Parietal lobe (tissue), 2 donors: ENCODE results near the gene THSD1. TPM values are rescaled to one million over a fixed set of nuclear protein-coding genes. Genes with fewer than 3 reads are reported as not detected.

Experiments
- small RNA-seq: library from RNA; depleted of rRNA; stranded (forward); fragments of <200 nt; gene quantifications from one replicate; pipeline ENCODE3, GENCODE V24; 2014; ENCODE audit warnings: low replicate concordance
- total RNA-seq: library from RNA; depleted of rRNA; stranded (reverse); fragments of >200 nt; gene quantifications from one replicate; pipeline ENCODE4 v1.2.3, GENCODE V29; 2014

THSD1 gene, protein sequence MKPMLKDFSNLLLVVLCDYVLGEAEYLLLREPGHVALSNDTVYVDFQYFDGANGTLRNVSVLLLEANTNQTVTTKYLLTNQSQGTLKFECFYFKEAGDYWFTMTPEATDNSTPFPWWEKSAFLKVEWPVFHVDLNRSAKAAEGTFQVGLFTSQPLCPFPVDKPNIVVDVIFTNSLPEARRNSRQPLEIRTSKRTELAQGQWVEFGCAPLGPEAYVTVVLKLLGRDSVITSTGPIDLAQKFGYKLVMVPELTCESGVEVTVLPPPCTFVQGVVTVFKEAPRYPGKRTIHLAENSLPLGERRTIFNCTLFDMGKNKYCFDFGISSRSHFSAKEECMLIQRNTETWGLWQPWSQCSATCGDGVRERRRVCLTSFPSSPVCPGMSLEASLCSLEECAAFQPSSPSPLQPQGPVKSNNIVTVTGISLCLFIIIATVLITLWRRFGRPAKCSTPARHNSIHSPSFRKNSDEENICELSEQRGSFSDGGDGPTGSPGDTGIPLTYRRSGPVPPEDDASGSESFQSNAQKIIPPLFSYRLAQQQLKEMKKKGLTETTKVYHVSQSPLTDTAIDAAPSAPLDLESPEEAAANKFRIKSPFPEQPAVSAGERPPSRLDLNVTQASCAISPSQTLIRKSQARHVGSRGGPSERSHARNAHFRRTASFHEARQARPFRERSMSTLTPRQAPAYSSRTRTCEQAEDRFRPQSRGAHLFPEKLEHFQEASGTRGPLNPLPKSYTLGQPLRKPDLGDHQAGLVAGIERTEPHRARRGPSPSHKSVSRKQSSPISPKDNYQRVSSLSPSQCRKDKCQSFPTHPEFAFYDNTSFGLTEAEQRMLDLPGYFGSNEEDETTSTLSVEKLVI
- total RNA-seq, result 11.9 TPM

DNA sequence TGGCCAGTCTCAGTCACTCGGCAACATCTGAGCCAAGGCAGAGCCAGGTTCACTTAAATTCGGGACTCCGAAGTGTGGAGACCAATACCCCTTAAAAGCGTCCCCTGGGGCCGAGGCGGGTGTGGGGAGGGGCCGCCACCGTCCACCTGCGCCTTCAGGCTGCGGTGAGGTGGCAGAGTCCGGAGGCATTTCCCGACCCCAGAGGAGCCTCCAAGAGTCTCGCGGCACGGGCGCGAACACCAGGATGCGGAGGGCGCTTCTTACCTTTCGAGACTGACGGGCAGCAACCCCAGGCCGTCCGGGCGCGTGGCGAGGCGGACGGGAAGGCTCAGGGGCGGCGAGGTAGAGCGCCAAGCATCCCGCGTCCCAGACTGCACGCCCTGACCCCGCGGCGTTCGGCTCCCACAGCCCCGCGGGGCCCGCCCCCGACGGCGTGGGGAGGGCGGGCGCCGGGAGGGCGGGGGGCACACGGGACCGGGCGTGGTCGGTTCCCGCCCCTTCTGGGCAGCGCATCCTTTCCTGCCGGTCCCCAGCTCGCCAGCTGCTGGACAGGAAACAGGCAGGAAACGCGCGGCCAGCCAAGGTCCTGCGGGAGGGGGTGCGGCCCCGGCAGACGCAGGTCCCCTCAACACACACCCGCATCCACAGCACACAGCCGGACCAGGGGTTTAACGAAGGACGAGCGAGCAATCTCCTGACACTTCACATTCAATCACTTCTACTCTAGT lies at the start of gene THSD1:
Gene THSD1 (minus strand): TSS at position 406 of the 728 bp plus-strand sequence. CDS start 3,572 bp downstream, outside the sequence.

DNA sequence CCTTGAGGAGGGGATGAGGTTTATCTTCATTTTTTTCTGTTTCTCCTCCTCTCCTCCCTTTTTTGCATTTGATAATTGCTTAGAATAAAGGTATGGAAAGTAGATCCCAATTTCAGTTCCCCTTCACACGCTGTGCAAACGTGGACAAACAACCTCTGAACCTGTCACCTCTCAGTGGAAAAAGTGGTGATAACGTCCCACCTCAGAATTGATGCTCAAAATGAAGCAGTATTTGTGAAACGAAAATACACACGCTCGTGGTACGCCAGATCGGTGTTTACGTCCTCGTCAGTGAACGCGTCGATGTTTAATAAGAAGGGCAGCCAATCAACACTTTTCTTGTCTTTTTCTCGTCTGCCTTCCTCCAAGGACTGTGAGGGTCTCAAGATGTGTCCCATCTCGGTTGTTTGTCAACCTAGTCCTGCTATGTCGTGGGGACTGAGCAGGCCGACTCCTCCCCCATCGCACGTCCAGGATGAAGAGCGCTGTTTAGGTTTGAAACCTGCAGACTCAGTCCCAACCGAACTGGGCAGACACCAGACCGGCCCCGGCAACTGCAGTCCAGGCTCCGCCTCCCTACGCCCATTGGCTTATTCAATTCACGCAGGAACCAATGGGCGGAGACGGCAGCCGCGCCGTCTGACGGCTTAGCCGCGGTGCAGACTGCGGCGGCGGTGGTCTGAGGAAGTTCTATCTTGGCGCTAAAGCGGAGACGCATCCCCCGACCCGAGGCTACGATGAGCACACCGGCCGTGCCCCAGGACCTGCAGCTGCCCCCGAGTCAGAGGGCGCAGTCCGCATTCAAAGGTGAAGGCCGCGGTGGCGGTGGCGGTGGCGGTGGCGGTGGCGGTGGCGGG lies 49.1 kb upstream of the THSD1 start, which contains the start of gene CKAP2:
Gene CKAP2 (plus strand): TSS at position 659 of the 857 bp plus-strand sequence. CDS start 79 bp downstream, at position 738.

DNA sequence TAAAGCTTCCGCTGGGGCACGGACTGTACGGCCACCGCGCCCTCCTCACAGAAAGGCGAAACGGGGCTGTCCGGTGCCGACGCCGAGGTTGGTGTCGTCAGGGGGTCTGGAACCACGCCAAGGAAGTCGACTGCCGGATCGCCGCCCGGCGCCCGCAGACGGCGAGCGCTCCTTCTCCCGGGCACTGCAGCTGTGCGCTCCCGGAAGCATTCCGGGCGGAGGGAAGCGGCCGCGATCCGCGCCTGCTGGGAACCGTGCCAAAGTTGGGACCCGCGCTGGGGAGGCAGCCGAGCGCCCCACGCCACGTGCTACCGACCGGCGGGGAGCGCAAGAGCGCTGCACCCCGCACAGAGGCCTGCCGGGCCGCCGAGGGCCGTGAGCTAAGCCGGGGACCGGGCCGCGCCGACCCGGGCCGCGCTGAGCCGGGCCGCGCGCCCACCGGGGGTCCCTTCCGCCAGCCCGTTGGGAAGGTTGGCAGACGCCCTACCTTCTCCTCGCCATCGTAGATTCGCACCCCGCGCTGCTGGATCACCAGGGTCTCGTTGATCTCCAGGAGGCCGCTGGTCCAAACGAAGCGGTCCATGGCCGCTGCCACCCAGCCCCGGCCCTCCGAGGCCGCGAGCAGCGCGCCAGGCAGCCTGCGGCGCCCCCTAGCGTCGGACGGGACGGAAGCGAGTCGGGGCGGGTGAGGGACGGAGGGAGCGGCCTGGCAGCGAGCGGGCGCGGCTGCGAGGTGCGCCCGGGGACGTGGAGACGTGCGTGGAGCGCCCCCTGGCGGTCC lies 44.2 kb upstream of the THSD1 start, which contains the start of gene VPS36:
Gene VPS36 (minus strand): TSS at position 623 of the 781 bp plus-strand sequence. CDS start 40 bp downstream, at position 583.

Small RNA genes within 50 kb of the gene (small RNA-seq; reads per million reads assigned to genes)
- gene RNY4P24, result not detected

Other genes starting within 250 kb of the THSD1 start
- gene NEK3, start 246.6 kb downstream of the THSD1 start, total RNA-seq, result 19.1 TPM
- gene VPS36, start 44.5 kb upstream of the THSD1 start, total RNA-seq, result 110 TPM
- 26.9 TPM for gene CKAP2, start 49.3 kb upstream of the THSD1 start, total RNA-seq
- gene HNRNPA1L2, start 236.3 kb upstream of the THSD1 start, total RNA-seq, result 8.8 TPM
- 98.0 TPM for gene SUGT1, start 246.7 kb upstream of the THSD1 start, total RNA-seq